Ascending aorta (tissue), 2 donors: Measurements from ENCODE around the gene INPP5A. TPM values are rescaled to one million over a fixed set of nuclear protein-coding genes. Genes with fewer than 3 reads are reported as not detected.

Experiments
- DNase-seq, 2 donors: peaks; one replicate each; pipeline ENCODE4 v3.0.0-alpha.2; 2019; ENCODE audit warnings: low spot score in 2 of 2
- H3K27ac ChIP-seq, 2 donors: fragments of 200-600 bp; sonication (generic); one replicate each; pipeline ENCODE4 v1.5.1; 2016 to 2017; ENCODE audit warnings: mild to moderate bottlenecking in 1 of 2
- H3K27me3 ChIP-seq: fragments of 200-600 bp; sonication (generic); one replicate; pipeline ENCODE4 v1.5.1; 2017
- H3K36me3 ChIP-seq, 2 donors: fragments of 200-600 bp; sonication (generic); one replicate each; pipeline ENCODE4 v1.5.1; 2016
- H3K4me1 ChIP-seq, 2 donors: fragments of 200-600 bp; sonication (generic); one replicate each; pipeline ENCODE4 v1.5.1; 2016 to 2017; ENCODE audit warnings: mild to moderate bottlenecking in 1 of 2
- H3K4me3 ChIP-seq, 2 donors: fragments of 200-600 bp; sonication (generic); one replicate each; pipeline ENCODE4 v1.5.1; 2016 to 2017; ENCODE audit warnings: mild to moderate bottlenecking in 1 of 2
- H3K9me3 ChIP-seq, 2 donors: fragments of 200-600 bp; sonication (generic); one replicate each; pipeline ENCODE4 v1.5.1; 2016
- intact Hi-C: fragments of 100-400 bp; cut with DNase I; formaldehyde crosslinking; loops from one replicate; pipeline ENCODE4 v1.15.1; 2023
- total RNA-seq: library from RNA; depleted of rRNA; stranded (reverse); fragments of >200 nt; gene quantifications from one replicate; pipeline ENCODE4 v1.1.0, GENCODE V29; 2016
- TF ChIP-seq, protein P1 (sequence below), 3 experiments: fragments of 200-600 bp in 2 of 3; fragments of 450-650 bp in 1 of 3; sonication (generic) in 2 of 3; IDR thresholded peaks; one replicate each; pipeline ENCODE4 v1.5.1; 2016 to 2019; ENCODE audit warnings: antibody characterized with exemption in 3 of 3, mild to moderate bottlenecking in 1 of 3, moderate library complexity in 1 of 3

Gene INPP5A
- total RNA-seq, 1 donor from 2014 or later: 81.2 TPM

DNA sequence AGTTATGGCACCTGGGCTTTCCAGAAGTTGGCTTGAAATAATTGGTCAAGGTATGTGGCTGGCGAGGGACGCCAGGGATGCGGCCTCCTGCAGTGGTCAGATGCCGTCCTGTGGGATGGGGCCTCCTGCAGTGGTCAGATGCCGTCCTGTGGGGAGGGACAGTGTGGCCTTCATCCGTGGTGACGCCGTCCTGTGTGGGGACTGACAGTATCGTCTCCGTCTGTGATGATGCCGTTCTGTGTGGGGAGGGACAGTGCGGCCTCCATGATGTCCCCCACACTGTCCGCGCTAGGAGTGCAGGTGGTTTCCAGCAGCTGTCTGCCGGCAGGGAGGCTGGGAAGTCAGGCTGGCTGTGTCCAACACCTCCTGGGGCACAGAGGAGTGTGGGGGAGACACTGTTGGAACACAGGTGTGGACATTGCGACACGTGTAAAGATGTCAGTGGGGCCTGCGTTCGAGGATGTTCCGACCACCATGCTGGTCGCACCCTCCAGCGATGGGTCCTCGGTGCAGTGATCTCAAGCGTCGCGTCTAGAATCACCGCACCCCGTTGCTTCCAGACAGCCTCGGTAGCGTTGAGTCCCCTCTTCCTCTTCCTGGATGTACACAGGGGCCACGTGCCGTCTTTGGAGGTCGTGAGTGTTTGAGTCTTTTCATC, 52.6 kb downstream of the INPP5A start:
- TF ChIP-seq, protein P1, sequence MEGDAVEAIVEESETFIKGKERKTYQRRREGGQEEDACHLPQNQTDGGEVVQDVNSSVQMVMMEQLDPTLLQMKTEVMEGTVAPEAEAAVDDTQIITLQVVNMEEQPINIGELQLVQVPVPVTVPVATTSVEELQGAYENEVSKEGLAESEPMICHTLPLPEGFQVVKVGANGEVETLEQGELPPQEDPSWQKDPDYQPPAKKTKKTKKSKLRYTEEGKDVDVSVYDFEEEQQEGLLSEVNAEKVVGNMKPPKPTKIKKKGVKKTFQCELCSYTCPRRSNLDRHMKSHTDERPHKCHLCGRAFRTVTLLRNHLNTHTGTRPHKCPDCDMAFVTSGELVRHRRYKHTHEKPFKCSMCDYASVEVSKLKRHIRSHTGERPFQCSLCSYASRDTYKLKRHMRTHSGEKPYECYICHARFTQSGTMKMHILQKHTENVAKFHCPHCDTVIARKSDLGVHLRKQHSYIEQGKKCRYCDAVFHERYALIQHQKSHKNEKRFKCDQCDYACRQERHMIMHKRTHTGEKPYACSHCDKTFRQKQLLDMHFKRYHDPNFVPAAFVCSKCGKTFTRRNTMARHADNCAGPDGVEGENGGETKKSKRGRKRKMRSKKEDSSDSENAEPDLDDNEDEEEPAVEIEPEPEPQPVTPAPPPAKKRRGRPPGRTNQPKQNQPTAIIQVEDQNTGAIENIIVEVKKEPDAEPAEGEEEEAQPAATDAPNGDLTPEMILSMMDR (IDR thresholded peaks at IDR 0.05): no peak
- H3K27ac ChIP-seq: peak overlapping the region; percentile 84 to 87
- intact Hi-C loops: loop anchor here (2.0 to 5.0 kb wide), 2 partner anchors 15 to 73 kb away; no protein-coding TSS in a partner anchor
- peaks cover 28 to 46% of the 10 kb centered on the region in 2 donors for H3K4me1 ChIP-seq
- no peaks in the 10 kb centered on the region for H3K9me3 ChIP-seq
- peak overlapping the region in 1 of 2 donors; percentile 0 for H3K4me3 ChIP-seq
- no peaks in the 10 kb centered on the region for H3K36me3 ChIP-seq
- peak in 1 of 2 donors; percentile 65 for DNase-seq
- H3K27me3 ChIP-seq: no peaks in the 10 kb centered on the region

DNA sequence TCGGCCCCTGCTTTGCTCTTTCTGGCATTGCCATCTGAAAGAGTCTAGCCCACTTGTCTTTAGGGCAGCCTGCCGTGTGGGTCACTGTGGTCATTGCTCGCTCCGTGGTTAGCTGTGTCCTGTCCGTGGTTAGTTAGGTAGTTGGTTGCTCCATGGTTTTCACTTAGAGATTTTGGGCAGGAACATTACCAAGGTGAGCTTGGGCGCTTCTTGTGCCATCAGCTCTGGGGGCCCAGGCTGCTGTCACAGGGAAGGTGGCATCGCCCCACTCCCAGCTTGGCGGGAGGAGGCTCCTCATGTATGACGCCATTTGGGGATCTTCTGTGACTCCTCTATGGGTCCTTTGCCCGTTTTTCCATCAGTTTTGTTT, 53.1 kb downstream of the INPP5A start:
- Histone ChIP-seq H3K4me3 (peak overlapping the region in 1 of 2 donors; percentile 0), H3K9me3 (no peaks in the 10 kb centered on the region), H3K36me3 (no peaks in the 10 kb centered on the region), H3K27me3 (no peaks in the 10 kb centered on the region), H3K4me1 (peaks cover 28 to 48% of the 10 kb centered on the region in 2 donors), H3K27ac (peak overlapping the region; percentile 84 to 87)
- TF ChIP-seq, protein P1 (IDR thresholded peaks at IDR 0.05): no peak
- intact Hi-C loops: loop anchor here (1.0 to 5.0 kb wide), 4 partner anchors 16 to 73 kb away; partner anchors contain the start of gene INPP5A
- DNase-seq: peak in 1 of 2 donors; percentile 63

DNA sequence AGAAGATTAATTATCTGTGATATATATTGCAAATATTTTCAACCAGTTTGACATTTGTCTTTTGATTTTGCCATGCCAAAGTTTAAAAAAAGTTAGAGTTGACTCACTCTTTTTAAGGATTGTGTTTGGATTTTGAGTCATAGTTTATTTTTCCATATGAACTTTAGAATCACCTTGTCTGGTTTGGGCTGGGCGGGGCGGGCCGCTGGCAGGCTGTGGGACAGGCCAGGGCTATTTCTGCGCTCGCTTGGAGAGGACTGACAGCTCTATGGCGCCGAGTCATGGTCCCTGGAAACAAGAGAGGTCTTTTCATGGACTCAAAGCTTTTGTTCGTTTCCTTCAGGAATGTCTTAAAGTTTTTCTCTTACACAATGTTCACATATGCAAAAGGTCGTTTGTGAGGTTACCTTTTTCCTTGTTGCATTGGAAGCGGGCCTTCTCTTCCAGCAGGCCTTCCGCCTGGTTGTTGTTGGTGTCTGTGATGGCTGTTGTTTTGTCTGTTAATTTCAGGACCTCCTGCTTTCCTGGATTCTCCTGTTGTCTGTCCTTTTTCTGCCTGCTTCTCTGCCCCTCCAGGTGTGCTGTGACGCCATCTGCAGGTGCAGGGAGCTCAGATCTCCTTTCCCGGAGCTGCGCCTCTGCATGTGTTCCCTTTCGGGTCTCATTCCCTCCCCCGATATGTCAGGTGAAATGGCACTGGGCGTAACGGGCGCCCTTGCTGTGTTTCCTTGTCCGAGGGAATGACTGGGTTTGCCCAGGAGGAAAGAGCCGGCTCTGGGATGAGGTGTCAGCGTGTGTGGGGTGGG, 53.8 kb downstream of the INPP5A start:
- intact Hi-C loops: loop anchor here (1.0 to 5.0 kb wide), 4 partner anchors 17 to 74 kb away; partner anchors contain the start of gene INPP5A
- peaks cover 28 to 52% of the 10 kb centered on the region in 2 donors for H3K4me1 ChIP-seq
- peak in 1 of 2 donors; percentile 93 for DNase-seq
- H3K9me3 ChIP-seq: no peaks in the 10 kb centered on the region
- no peak overlapping the region for H3K4me3 ChIP-seq
- TF ChIP-seq, protein P1 (IDR thresholded peaks at IDR 0.05): no peak
- H3K27me3 ChIP-seq: no peaks in the 10 kb centered on the region
- peak overlapping the region; percentile 86 to 87 for H3K27ac ChIP-seq
- H3K36me3 ChIP-seq: no peaks in the 10 kb centered on the region

DNA sequence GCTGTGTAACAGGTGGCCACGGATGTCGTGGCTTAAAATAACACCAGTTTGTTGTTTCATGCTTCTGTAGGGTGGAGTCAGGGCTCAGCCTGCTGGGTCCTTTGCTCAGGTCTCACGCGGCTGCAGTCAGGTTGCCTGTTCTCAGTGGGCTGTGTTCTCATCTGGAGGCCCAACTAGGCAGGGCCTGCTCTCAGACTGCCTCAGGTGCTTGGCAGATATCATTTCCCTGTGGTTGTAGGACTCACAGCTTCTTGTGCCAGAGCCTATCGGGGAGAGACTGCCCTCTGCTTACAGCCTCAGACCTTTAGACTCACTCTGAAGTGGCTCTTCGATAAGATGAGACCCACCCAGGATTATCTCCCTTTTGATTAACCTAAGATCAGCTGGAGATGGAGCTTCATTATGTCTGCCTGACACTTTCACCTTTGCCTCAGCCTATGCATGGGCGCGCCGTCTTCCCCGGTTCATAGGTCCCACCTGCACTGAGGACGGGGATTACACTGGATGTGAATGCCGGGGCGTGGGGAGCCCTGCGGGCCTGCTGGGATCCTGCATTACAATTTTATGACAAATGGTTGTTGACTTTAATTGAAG, 55.3 kb downstream of the INPP5A start:
- TF ChIP-seq, protein P1 (IDR thresholded peaks at IDR 0.05): no peak
- Histone ChIP-seq H3K4me3 (no peak overlapping the region), H3K4me1 (peaks cover 28 to 53% of the 10 kb centered on the region in 2 donors), H3K27ac (peak overlapping the region; percentile 81 to 86), H3K36me3 (no peaks in the 10 kb centered on the region), H3K27me3 (no peaks in the 10 kb centered on the region), H3K9me3 (no peaks in the 10 kb centered on the region)
- intact Hi-C loops: loop anchor here (5.0 kb wide), 1 partner anchor 76 kb away; no protein-coding TSS in a partner anchor
- DNase-seq: no peak

DNA sequence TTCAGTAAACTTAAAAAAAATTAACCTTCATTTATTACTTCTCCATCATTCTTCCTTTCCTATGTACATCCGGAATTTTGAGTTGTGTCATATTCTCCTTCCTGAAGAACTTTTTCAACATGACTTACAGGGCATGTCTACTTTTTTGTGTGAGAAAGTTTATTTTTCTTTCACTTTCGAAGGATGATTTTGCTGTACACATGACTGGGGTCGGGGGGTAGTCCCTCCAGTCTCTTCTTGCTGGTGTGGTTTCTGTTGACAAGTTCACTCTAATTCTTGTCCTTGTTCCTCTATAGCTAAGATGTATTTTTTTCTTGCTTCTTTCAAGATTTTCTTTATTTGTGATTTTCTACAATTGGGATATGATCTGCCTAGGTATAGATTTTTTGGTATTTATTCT, 55.8 kb downstream of the INPP5A start:
- TF ChIP-seq, protein P1 (IDR thresholded peaks at IDR 0.05): no peak
- intact Hi-C loops: loop anchor here (5.0 kb wide), 1 partner anchor 76 kb away; no protein-coding TSS in a partner anchor
- H3K27me3 ChIP-seq: no peaks in the 10 kb centered on the region
- no peaks in the 10 kb centered on the region for H3K36me3 ChIP-seq
- peaks cover 28 to 53% of the 10 kb centered on the region in 2 donors for H3K4me1 ChIP-seq
- no peak overlapping the region for H3K4me3 ChIP-seq
- DNase-seq: no peak
- H3K27ac ChIP-seq: peak overlapping the region; percentile 81 to 86
- H3K9me3 ChIP-seq: no peaks in the 10 kb centered on the region
